Vagina (tissue), 2 donors: ENCODE data around the gene MMP11.

Experiments
- CTCF ChIP-seq, 3 experiments: fragments of 450-650 bp in 2 of 3; fragments of 200-600 bp in 1 of 3; sonication (generic) in 1 of 3; IDR thresholded peaks; one replicate each; pipeline ENCODE4 v1.5.1; 2017 to 2019; ENCODE audit warnings: antibody characterized with exemption in 3 of 3, mild to moderate bottlenecking in 2 of 3, moderate library complexity in 2 of 3
- POLR2AphosphoS5 ChIP-seq, 2 donors: sonication (generic); formaldehyde crosslinking; IDR thresholded peaks; one replicate each; pipeline ENCODE4 v1.9.0; 2017; ENCODE audit warnings: antibody characterized with exemption in 2 of 2, mild to moderate bottlenecking in 2 of 2, low read depth in 1 of 2; ENCODE audit not compliant: insufficient read depth in 1 of 2

- TF ChIP-seq CTCF (IDR thresholded peaks at IDR 0.05) (no peak), POLR2AphosphoS5 (IDR thresholded peaks at IDR 0.05; ENCODE audit: insufficient read depth in 1 of 2, low read depth in 1 of 2) (peak in 1 of 2 donors; percentile 23)
Measured at GRCh38 chr22:23796461-23796860, 23.8 kb downstream of the MMP11 start.
